GM21825 (cell line): Measurements from ENCODE around the gene RPP30.

Experiments used
- ATAC-seq: cut with Tn5 transposase; IDR thresholded peaks from one replicate; pipeline ENCODE4 v1.9.1; 2021; ENCODE audit warnings: mild to moderate bottlenecking, moderate library complexity; ENCODE audit not compliant: unreplicated experiment

RPP30 gene

DNA sequence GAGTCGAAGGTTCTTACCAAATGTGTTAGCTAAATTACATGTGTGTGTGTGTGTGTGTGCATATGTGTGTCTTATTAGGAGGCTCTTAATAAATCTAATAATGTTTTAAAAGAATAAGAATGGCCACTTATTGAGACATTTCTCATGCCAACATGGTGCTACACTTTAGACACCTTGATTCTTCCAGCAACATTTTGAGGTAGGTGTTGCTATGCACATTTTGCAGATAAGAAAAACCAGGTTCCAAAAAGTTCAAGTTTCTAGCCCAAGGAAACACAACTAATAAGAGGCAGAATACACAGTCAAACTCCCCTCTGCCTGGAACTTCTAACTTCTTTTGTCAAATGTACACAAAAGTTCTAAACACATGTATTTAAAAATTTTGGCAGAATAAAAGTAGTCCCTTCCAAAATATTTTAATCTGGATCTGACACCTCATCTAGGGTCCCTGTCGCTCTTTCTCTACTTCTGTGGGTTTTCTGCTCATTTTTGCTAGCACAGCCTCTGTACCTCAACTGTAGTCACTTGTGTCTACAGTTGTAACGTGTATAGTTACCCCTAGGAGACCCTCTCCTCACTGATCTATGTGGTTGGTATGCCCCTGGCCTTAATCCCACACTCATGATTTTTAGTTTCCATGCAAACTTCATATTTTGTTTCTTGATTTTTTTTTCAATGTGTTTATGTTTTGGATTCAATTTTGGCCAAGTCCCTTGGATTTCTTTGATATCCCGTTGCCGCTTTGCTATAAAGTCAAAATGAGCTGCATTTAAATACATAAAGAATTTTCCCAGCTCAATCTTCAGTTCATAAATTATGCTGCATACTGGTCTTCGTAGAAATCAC is 44.8 kb downstream of the RPP30 start:
- no peak for ATAC-seq

GRCh38 chr10:90917238-90917967 is 45.6 kb downstream of the RPP30 start:
- no peak for ATAC-seq

DNA sequence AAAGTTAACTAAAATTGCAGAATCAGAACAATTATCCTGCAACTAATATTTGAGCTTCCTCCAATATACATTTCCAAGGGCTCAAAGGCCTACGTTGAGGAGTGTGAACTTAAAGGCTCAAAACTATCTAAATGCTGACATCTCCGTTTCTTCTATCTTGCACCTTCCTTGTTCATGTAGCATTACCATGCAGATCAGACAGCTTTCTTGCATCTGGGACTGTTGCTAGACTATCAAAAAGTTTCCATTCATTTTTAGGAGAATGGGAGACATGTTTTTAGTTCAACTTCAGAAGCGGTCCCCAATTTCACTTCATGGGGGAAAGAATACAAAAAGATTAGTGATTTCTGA is 46.2 kb downstream of the RPP30 start:
- no peak for ATAC-seq

DNA sequence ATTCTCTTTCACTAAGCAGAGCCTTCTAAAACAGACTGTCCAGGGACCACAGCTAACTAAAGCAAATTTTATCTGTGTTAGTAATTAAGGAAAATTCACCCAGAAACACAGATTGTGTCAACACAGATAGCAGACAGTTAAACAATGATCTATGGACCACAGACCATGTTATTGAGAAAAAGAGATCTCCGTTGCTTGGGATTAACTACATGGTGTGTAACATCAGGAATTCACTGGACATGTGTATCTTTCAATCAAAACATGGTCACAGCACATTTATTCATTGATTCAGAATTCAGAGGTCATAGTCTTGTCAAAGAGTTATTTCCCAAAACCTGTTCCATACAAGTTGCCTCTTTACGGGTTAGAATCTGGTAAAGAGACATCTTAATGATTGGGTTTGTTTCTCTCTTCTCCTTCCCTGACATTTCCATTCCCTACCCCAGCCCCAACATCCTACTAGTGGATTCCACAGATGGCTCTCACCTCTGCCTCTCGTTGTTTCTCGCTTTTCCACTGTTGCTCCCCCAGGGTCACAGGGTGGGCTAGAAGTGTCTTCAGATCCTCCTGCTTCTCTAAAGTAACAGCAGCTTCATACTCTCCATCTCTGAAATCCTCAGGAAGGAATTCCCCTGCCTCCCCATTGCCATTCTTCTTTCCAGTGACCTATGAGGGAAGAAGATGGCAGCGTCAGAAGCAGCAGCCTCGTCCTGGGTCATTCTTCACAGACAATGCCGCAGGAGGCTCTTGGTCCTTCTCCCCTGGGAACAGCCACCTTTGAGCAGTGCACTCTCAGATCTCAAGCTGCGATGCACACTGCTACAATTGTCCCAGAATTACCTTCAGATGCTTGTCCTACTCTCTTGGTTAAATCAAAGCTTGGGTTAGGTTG is 48.2 kb downstream of the RPP30 start:
- ATAC-seq, result no peak

DNA sequence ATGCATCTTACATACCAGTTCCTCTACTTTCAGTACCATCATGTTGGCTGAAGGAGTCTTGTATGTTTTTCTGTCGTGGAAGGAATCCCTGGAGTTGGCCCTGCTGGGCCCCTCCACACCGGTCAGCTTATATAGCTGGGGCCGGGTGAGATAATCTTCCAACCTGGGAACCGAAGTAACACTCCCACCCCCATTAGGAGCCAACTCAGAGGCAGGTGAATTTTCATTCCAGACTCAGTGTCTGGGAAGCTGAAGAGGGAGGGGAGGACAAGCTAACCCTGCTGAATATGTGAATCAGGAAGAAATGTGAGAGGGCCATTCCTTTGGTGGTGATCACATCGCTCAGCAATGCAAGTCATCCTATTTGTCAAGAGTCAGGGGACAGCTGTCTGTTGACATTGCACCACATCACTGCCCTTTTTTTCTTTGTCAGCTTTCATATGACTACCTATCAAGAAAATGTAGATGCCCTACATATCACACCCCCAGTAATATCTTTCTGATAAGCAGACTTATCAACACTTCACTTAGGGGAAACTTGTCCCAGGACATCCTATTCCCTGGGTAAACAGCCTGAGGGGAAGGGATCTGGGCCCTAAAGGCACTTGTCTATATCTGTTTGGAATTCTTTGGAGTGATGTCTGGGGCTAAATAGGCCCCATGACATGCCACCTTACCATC is 49.4 kb downstream of the RPP30 start, which contains the start of gene ANKRD1:
ANKRD1 (minus strand) TSS at position 102 of the 681 bp plus-strand sequence; CDS start at position 42, 60 bp downstream.
- no peak for ATAC-seq

DNA sequence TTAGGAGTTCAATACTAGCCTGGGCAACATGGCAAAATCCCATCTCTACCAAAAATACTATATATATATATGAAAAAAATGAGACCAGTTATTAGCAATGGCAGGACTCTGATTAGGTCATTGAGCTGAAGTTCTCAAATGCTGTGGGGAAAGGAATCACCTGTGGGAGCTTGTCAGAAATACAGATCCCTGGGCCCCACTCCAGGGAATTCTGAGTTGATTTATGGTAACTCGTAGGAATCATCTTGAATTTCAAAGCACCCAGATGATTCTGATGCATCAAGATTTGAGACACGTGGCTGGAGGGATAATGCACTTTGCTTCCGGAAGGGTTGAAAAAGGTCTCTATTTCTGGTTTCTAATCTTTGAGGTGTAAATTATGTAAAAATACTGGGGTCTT is 50.1 kb downstream of the RPP30 start:
- no peak for ATAC-seq

DNA sequence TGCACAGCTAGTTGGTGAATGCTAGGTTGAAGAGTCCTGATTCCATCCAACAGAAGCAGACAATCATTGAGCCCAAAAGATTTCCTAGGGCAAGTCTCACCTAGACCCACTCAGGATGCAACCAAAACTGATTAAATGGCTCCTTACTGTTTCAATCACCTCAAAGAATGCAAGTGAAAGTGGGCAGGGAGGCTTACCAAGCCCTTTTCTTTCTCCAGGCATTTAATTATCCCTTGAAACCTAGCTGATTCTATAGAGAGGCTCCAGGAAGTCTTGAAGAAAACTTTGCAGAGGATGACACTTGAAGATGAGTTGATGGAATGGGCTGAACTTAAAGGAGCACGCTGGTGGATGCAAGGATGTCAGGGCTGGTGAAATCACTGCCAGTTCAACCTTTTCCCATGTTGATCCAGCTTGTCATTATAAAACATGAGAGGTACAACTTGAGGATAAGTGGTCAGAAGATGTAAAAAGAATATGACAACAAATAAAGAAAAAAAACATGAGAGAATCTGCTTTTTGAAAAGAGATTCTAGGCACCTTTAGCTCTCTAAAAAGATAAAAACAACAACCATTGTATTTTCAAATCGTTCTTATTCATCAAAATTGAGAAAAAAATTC is 51.4 kb downstream of the RPP30 start:
- no peak for ATAC-seq

GRCh38 chr10:90924552-90924951 is 52.8 kb downstream of the RPP30 start:
- no peak for ATAC-seq

DNA sequence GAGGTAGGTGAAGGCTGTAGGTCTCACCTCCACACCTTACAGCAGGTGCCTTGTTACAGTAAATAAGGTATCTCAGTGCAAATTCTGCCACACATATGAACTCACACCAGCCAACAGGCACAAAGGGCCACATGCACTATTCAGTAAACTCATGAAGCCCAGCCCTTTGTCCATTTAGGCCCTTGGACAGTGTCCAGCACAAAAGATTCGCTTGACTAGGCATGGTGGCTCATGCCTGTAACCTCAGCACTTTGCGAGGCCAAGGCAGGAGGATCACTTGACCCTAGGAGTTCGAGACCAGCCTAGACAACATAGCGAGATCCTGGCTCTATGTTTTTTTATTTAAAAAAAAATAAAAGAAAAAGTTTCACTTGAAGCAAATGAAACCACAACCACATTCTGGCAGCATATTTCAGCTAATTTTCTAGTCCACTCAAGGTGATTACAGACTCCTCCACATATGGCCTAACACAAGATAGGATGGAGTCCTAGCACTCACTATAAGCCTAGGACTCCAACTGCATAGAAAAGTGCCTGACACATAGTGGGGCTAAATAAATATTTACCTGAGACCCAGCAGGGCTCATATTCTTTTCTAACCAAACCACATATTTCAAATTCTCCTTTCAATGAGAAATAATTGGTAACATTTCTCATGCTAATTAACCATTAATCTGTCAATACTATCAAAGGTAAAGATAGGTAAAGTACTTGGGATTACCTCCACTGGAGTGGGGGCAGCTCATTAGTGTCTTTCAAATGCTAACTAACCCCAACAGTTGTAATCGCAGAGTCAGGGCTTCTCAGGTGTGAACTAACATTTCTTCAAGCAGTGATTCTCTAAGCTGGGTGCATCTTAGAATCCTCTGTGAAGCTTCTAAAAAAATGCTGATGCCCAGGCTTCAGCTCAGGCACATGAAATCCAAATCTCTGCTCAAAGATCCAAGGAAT is 53.6 kb downstream of the RPP30 start:
- ATAC-seq, result no peak

- ATAC-seq, result no peak
Observed at GRCh38 chr10:90927293-90927692, 55.5 kb downstream of the RPP30 start.

- no peak for ATAC-seq
Observed at GRCh38 chr10:90929179-90929578, 57.4 kb downstream of the RPP30 start.

DNA sequence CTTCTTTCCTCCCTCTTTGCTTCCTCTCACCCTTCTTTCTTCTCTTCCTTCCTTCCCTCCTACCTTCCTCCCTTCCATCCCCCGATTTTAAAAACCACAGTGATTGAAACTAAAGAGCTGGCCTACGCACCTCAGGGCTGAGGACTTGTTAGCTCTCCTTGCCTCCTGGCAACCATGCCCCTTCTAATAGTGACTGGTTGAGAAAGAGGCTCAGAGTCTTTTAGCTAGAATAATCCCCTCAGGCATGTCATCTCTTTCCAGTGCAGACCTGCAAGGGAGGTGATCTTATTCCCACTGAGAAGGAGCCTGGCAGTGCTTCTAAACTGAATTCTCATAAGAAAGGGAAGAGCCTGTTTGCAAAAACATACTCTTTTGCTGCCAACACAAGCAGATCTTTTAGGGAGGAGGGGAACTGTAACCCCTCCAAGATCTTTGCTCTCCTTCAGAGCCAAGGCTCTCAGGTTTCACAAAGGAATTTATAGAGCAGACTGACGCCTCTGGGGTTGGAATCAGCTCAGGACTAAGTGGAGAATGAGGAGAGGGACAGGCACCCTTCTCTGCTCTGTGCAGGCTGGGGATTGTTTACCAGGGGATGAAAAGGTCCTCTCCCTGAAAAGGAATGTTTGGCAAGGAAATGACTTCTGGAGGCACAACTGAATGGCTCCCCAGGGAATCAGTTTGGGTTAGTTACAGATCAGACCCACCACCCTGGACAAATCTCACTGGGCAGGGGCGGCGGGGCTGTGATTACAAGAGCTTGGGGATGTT is 58.5 kb downstream of the RPP30 start:
- ATAC-seq, result no peak

DNA sequence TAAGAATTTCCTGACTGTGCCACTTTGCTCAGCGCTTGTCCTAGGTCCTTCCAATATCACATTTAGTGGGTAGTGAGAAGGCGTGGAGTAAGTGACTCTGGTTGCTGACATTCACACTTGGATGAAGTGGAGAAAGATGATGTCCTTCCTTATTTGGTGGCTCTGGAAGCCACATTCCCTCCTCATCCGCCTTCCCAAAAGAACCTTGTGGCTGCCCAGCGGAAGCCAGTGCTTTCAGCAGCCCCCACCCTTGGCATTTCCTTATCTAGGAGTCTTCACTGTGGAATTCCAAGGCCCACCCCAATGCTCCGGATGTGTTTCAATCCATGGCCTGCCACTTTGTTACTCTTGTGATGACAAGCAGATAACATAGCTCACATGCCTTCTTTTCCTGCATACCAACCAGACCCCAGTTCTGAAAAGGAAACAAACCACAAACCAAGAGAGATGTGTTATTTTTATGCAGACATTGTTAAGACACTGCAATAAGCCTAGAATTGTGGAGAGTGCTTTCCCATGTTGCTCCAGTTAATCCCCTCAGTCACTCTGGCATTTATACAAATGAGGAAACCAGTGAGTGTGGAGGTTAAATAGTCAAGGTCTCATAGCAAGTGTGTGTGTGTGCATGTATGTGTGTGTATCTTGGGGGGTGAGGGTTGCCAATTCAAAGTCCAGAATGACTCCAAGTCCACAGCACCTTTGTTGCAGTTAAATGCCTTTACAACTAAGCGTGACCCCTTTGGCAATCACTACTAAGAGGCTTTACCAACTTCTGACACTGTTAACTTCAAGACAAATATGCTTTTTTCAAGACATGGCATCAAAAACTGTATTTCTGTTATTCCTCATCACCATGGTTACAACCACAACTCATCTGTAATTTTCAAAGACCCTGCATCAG is 59.4 kb downstream of the RPP30 start:
- no peak for ATAC-seq

DNA sequence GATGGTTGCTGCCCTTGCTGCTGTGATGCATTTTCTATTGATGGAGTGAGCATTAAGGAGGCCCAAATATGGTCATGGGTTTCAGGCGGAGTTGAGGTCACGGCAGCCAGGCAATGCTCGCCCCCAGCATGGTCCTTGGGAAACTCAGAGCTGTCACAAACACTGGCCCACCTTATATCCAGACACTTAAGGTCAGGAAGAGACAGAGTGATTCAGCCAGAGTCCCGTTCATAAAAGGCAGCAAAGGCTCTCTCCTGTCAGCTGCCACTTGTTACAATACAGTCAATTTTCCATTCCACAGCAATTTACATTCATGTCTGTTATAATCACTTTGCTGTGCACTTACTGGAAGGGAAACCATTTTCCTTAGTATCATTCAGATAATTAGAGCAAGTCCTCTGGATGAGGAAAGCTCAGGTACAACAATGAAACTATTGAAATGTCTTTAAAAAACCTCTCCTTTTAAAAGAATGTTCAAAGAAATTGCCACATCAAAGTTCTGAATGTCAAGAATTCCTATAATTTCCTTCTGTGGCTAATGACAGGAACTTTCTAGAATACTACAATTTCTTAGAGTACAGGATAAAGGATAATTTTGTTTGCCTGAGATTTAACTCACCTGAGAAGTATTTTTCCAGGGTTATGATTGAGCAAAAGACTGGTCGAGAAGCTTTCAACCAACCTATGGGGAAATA is 64.0 kb downstream of the RPP30 start:
- no peak for ATAC-seq

DNA sequence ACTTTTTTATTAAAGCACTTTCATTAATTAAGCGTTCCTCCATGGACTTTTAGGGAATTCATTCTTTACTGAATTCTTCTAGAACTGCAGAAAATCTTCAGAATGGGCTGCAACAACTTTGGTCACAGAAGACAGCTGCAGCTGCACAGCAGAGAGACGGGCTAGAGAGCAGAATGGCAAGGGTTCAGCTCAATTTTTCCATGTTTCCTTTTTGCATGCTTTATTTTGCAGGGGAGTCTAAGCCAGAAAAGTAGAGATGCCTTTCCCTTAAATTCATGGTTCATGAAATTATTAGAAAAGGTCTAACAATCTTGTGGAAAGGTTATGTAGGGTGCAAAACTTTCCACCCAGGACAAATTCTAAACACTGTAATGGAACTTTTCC is 64.5 kb downstream of the RPP30 start:
- ATAC-seq, result no peak

- no peak for ATAC-seq
Observed at GRCh38 chr10:90937645-90938258, 66.0 kb downstream of the RPP30 start.
